GM12891 (cell line): Measurements from ENCODE around the gene DLGAP4.

ENCODE experiments used
- POLR2A ChIP-seq: IDR thresholded peaks from 2 replicates; pipeline ENCODE4 v1.6.1; 2011; ENCODE audit warnings: low read depth, low read length, control low read depth
- POLR2AphosphoS5 ChIP-seq: IDR thresholded peaks from 2 replicates; pipeline ENCODE4 v1.6.1; 2011; ENCODE audit warnings: low read depth, low read length, control low read depth
- POU2F2 ChIP-seq: IDR thresholded peaks from 2 replicates; pipeline ENCODE4 v1.6.1; 2011; ENCODE audit warnings: low read depth, mild to moderate bottlenecking, control low read depth, low read length, moderate library complexity
- TAF1 ChIP-seq: IDR thresholded peaks from 2 replicates; pipeline ENCODE4 v1.6.1; 2011; ENCODE audit warnings: low read depth, low read length, control low read depth

GRCh38 chr20:36311854-36312723 is 6.0 kb downstream of the DLGAP4 start:
- no peak for TF ChIP-seq POLR2A
- TF ChIP-seq POLR2AphosphoS5, result no peak
- TF ChIP-seq POU2F2, result no peak
- no peak for TF ChIP-seq TAF1
